ENCODE results near the gene TCHH.

TCHH gene

GRCh38 chr1:152067929-152068328, 47.3 kb downstream of the TCHH start:
- Histone ChIP-seq H3K4me1 (ENCODE audit: insufficient read depth, low read length) (peaks cover 7% of the 10 kb centered on the region; the same call in 1 of the 2 replicates), H3K9me3 (ENCODE audit: control insufficient read depth, insufficient read depth, low read length) (no peaks in the 10 kb centered on the region), H3K9ac (ENCODE audit: low read depth, low read length) (no peak overlapping the region), H3K36me3 (ENCODE audit: insufficient read depth, low read length) (no peaks in the 10 kb centered on the region)

GRCh38 chr1:152067150-152067549, 48.1 kb downstream of the TCHH start:
- H3K4me1 ChIP-seq (ENCODE audit: insufficient read depth, low read length), result peaks cover 7% of the 10 kb centered on the region; the same call in 1 of the 2 replicates
- no peaks in the 10 kb centered on the region for H3K9me3 ChIP-seq (ENCODE audit: control insufficient read depth, insufficient read depth, low read length)
- no peak overlapping the region for H3K9ac ChIP-seq (ENCODE audit: low read depth, low read length)
- H3K36me3 ChIP-seq (ENCODE audit: insufficient read depth, low read length), result no peaks in the 10 kb centered on the region

DNA sequence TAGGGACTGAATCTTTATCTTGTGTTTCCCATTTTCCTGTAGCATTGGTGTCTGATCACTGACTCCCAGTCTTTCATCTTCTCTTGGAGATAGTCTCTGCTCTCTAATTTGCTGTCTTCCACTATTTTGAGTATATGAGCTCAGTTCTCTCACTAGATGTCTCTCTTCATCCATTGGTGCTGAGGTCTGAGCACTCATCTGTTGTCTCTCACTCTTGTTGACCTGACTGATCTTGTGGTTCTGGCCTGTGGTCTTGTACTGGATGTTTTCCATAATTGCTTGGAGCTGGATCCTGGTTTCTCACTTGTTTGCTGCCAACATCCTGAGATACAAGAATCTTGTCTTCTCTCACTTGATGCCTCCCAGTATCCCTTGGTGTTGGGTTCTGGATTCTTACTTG, 53.3 kb downstream of the TCHH start:
- Histone ChIP-seq H3K9ac (ENCODE audit: low read depth, low read length) (no peak overlapping the region), H3K4me1 (ENCODE audit: insufficient read depth, low read length) (no peaks in the 10 kb centered on the region), H3K36me3 (ENCODE audit: insufficient read depth, low read length) (no peaks in the 10 kb centered on the region), H3K9me3 (ENCODE audit: control insufficient read depth, insufficient read depth, low read length) (no peaks in the 10 kb centered on the region)

All from ES-I3 (cell line).